ENCODE measurements around the gene AANAT.

DNA sequence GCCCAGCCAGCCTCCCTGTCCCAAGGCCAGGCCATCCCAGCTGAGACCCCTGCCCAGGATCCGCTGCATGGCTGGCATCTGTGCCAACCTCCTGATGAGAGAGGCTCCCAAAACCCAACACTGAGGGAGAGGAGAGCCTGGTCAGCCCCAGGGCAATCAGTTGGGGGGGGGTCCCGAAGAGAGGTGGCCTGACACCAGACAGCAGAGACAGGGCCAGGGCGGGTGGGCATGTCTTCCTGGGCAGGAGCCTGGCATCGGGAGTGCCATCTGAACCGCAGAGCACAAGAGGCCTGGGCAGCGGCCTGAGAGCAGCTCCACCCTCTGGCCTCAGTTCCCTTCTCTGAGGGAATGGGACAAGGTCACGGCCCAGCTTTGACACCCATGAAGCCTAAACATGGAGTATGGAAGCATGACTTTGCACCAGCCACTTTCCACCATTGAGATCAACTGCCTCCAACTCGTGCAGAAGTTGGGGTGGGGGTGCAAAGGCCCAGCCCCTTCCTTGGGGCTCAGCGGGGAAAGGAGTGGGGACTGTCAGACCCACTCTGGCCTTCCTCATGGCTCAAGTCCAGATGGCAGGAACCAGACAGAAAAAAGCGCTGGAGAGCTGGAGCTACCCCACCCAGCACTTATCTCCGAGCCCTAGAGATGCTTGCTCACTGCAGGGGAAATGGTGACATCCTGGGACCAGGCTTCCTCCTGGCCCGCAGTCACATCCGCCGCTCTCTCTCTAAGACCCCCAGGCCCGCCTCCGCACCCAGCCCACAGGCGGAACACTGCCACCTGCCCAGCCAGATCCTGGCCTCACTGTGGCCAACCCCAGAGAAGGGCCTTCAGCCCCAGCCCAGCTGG, 24.1 kb downstream of the AANAT start:
- TF ChIP-seq, protein P1, sequence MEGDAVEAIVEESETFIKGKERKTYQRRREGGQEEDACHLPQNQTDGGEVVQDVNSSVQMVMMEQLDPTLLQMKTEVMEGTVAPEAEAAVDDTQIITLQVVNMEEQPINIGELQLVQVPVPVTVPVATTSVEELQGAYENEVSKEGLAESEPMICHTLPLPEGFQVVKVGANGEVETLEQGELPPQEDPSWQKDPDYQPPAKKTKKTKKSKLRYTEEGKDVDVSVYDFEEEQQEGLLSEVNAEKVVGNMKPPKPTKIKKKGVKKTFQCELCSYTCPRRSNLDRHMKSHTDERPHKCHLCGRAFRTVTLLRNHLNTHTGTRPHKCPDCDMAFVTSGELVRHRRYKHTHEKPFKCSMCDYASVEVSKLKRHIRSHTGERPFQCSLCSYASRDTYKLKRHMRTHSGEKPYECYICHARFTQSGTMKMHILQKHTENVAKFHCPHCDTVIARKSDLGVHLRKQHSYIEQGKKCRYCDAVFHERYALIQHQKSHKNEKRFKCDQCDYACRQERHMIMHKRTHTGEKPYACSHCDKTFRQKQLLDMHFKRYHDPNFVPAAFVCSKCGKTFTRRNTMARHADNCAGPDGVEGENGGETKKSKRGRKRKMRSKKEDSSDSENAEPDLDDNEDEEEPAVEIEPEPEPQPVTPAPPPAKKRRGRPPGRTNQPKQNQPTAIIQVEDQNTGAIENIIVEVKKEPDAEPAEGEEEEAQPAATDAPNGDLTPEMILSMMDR (IDR thresholded peaks at IDR 0.05; ENCODE audit: low read depth, low read length, missing input control): no peak
- no peak for TF ChIP-seq RAD21 (IDR thresholded peaks at IDR 0.05)
- TF ChIP-seq, protein P2, sequence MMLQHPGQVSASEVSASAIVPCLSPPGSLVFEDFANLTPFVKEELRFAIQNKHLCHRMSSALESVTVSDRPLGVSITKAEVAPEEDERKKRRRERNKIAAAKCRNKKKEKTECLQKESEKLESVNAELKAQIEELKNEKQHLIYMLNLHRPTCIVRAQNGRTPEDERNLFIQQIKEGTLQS (IDR thresholded peaks at IDR 0.05): no peak
- TF ChIP-seq FOXA1 (IDR thresholded peaks at IDR 0.05): no peak
- TF ChIP-seq YY1 (IDR thresholded peaks at IDR 0.05): no peak
- TF ChIP-seq, protein P3, sequence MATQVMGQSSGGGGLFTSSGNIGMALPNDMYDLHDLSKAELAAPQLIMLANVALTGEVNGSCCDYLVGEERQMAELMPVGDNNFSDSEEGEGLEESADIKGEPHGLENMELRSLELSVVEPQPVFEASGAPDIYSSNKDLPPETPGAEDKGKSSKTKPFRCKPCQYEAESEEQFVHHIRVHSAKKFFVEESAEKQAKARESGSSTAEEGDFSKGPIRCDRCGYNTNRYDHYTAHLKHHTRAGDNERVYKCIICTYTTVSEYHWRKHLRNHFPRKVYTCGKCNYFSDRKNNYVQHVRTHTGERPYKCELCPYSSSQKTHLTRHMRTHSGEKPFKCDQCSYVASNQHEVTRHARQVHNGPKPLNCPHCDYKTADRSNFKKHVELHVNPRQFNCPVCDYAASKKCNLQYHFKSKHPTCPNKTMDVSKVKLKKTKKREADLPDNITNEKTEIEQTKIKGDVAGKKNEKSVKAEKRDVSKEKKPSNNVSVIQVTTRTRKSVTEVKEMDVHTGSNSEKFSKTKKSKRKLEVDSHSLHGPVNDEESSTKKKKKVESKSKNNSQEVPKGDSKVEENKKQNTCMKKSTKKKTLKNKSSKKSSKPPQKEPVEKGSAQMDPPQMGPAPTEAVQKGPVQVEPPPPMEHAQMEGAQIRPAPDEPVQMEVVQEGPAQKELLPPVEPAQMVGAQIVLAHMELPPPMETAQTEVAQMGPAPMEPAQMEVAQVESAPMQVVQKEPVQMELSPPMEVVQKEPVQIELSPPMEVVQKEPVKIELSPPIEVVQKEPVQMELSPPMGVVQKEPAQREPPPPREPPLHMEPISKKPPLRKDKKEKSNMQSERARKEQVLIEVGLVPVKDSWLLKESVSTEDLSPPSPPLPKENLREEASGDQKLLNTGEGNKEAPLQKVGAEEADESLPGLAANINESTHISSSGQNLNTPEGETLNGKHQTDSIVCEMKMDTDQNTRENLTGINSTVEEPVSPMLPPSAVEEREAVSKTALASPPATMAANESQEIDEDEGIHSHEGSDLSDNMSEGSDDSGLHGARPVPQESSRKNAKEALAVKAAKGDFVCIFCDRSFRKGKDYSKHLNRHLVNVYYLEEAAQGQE (IDR thresholded peaks at IDR 0.05): no peak
- TF ChIP-seq SP1 (IDR thresholded peaks at IDR 0.05): no peak
- TF ChIP-seq, protein P4, sequence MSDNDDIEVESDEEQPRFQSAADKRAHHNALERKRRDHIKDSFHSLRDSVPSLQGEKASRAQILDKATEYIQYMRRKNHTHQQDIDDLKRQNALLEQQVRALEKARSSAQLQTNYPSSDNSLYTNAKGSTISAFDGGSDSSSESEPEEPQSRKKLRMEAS (IDR thresholded peaks at IDR 0.05): no peak
- no peak for TF ChIP-seq HNF4G (IDR thresholded peaks at IDR 0.05)
- TF ChIP-seq, protein P5, sequence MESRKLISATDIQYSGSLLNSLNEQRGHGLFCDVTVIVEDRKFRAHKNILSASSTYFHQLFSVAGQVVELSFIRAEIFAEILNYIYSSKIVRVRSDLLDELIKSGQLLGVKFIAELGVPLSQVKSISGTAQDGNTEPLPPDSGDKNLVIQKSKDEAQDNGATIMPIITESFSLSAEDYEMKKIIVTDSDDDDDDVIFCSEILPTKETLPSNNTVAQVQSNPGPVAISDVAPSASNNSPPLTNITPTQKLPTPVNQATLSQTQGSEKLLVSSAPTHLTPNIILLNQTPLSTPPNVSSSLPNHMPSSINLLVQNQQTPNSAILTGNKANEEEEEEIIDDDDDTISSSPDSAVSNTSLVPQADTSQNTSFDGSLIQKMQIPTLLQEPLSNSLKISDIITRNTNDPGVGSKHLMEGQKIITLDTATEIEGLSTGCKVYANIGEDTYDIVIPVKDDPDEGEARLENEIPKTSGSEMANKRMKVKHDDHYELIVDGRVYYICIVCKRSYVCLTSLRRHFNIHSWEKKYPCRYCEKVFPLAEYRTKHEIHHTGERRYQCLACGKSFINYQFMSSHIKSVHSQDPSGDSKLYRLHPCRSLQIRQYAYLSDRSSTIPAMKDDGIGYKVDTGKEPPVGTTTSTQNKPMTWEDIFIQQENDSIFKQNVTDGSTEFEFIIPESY (IDR thresholded peaks at IDR 0.05): no peak
- TF ChIP-seq TAF1 (conservative IDR thresholded peaks at IDR 0.05): no peak
- TF ChIP-seq JUND (IDR thresholded peaks at IDR 0.05): no peak
- no peak for TF ChIP-seq RXRA (IDR thresholded peaks at IDR 0.05)

Measured in liver (tissue), 3 donors.